Pancreas (tissue), 8 donors: ENCODE data around the gene CCSER2. TPM values are rescaled to one million over a fixed set of nuclear protein-coding genes. Genes with fewer than 3 reads are reported as not detected.

Source experiments
- polyA plus RNA-seq, 2 donors: library from polyadenylated mRNA; stranded (reverse); fragments of 200-250 nt; gene quantifications; one replicate each; pipeline ENCODE4 v1.2.3, GENCODE V29; 2013
- total RNA-seq, 6 donors: library from RNA; stranded (reverse); fragmentation: NEBNext Ultra II Directional in 4 of 6; extraction: Animal tissue kit (Norgen Biotek cat#: 25700) in 4 of 6; gene quantifications; one replicate each; pipeline versions ENCODE4 v1.2.1 to v1.2.4, GENCODE V29; 2021 to 2023
- donor health status: healthy with polysubstance abuse.
- donor health status: DM: no; HTN: no; CAD: no; lungs with moderate emphysema.
- donor health status: DM: no; HTN: no; CAD: no.
- donor health status: Bipolar disorder and iron deficiency.
- donor health status: DM: yes; HTN: yes; CAD: no.
- donor health status: DM: no; HTN: no; CAD: no.
- donor health status: DM: no; HTN: no; CAD: no.
- donor health status: DM: yes; HTN: yes; CAD: no.

Gene CCSER2
- total and polyA plus RNA-seq, 8 donors: 3.5 to 25.6 (median 21.8) TPM

Other genes starting within 250 kb of the CCSER2 start
- 10 to 100 TPM; 31.5 to 57.8 (median 49.5) TPM for gene GHITM, start 189.1 kb upstream of the CCSER2 start, total RNA-seq
- 10 to 100 TPM; 31.1 to 68.5 TPM for gene GHITM, start 189.1 kb upstream of the CCSER2 start, polyA plus RNA-seq
- under 1 TPM in 1 of 6 donors, not detected in 5; 0.32 TPM for gene GPR15LG, start 154.8 kb upstream of the CCSER2 start, total RNA-seq
- gene GPR15LG, start 154.8 kb upstream of the CCSER2 start, polyA plus RNA-seq: under 1 TPM; 0.09 to 0.23 TPM
- gene CDHR1, start 134.1 kb upstream of the CCSER2 start, total RNA-seq: under 1 TPM in 5 of 6 donors, not detected in 1; 0.03 to 0.50 (median 0.32) TPM
- gene CDHR1, start 134.1 kb upstream of the CCSER2 start, polyA plus RNA-seq: under 1 TPM; 0.72 to 0.77 TPM
- not detected for gene LRIT2, start 103.0 kb upstream of the CCSER2 start, total RNA-seq
- not detected for gene LRIT2, start 103.0 kb upstream of the CCSER2 start, polyA plus RNA-seq
- gene LRIT1, start 87.0 kb upstream of the CCSER2 start, total RNA-seq: not detected
- not detected for gene LRIT1, start 87.0 kb upstream of the CCSER2 start, polyA plus RNA-seq
- gene RGR, start 83.5 kb upstream of the CCSER2 start, total RNA-seq: not detected
- not detected for gene RGR, start 83.5 kb upstream of the CCSER2 start, polyA plus RNA-seq